GM10847 (cell line): ENCODE results near the gene ABCA9.

Experiments used
- POLR2A ChIP-seq: IDR thresholded peaks from 2 replicates; pipeline ENCODE4 v1.6.1; 2011; ENCODE audit not compliant: insufficient read length; ENCODE audit errors: extremely low read depth

The ABCA9 gene

DNA sequence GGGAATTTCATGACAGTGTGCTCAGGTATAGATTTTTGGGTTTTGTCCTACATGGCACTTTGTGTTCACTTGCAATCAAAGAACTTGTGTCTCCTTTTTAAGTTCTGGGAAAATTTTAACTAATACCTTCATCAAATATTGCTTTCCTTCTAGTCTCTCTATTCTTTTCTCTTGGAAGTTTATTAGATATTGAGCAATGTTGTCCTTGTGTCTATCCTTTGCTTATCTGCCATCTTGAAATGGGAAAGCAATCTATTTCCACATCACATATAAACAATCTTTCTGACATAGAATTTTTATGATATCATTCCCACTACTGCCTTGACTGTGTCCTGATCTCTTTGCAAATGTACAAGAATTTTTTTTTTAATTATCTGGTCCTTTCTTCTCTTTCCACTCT lies 4.4 kb upstream of the ABCA9 start:
- no peak for TF ChIP-seq POLR2A

GRCh38 chr17:69064476-69064875 lies 3.7 kb upstream of the ABCA9 start:
- no peak for TF ChIP-seq POLR2A

GRCh38 chr17:69064001-69064400 lies 3.3 kb upstream of the ABCA9 start:
- no peak for TF ChIP-seq POLR2A

DNA sequence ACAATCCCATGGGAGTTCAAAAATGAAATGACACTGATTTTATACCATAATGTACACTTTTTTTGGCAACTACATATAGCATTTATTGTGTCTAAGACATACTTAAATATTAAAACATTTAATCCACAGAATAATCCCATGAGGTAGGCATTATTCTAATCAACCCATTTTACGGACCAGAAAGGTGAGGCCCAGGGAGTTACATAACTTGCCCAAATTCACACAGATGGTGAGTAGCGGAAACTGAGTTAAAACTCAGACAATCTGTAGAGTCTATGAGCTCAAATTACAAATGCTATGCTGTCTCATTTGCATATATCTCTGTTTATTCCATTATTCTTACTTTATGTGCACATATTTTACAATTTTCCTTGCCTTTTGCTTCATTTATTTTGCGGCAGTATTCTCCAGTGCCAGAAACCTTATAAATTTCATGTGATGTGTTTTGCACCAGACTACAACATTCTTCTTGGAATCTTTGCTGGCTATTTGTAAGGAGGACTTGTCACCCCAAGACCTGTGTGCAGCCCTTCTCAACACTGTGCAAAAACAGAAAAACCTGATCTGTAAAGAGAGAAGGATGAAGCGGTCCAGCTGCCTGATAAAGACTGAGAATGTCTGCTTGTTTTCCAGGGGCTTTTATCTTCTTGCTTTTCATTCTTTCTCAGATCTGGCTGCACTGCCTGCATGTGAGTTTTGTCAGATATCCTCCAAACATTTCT lies 2.3 kb upstream of the ABCA9 start:
- TF ChIP-seq POLR2A = no peak

GRCh38 chr17:69061721-69062556 lies 1.2 kb upstream of the ABCA9 start:
- no peak for TF ChIP-seq POLR2A

DNA sequence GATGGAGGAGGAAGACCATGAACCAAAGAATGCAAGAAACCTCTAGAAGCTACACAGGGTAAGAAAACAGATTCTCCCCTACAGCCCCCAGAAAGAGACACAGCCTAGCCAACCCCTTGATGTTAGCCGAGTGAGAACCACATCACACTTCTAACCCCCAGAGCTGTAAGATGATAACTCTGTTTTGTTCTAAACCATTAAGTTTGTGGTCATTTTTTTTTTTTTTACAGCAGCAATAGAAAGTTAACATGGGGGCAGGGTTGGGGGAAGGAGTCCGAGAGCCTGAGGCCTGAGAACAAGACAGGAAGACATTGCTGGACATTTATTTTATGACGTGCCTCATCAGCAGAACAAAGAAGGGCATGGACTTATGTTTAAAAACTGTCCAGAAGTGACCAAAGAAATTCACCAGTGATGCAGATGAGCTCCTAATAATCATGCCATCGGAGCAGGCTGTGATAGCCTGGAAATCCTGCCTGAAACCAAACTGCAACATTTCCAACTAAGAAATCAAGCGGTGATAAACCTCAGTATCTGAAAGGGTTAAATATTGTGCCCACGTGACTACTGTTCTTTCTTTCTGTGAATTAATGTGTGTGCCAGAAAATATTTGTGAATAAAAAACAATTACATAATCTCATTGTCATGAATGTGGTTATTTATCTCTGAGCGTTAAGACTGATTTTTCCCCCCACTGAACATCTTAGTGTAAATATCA lies 1.1 kb downstream of the ABCA9 start:
- TF ChIP-seq POLR2A = no peak

DNA sequence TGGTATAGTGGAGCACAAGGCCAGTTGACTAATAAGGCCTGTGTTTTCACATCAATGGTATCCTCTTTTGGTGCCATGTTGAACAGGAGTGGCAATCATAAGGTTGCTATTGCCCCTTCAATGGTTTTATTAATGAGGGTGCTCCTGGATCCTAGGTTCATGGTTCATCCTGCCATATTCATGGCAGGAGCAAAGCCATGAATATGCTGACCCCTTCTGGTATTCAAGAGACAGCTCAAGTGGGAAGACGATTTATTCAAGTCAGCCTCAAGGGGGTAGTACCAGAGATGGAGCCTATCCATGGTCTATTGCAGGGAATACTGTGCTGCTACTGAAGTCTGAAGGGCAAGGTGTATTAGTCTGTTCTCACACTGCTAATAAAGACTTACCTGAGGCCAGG lies 2.6 kb downstream of the ABCA9 start:
- TF ChIP-seq POLR2A = no peak

- TF ChIP-seq POLR2A = no peak
Observed at GRCh38 chr17:69057280-69057679, 3.4 kb downstream of the ABCA9 start.

DNA sequence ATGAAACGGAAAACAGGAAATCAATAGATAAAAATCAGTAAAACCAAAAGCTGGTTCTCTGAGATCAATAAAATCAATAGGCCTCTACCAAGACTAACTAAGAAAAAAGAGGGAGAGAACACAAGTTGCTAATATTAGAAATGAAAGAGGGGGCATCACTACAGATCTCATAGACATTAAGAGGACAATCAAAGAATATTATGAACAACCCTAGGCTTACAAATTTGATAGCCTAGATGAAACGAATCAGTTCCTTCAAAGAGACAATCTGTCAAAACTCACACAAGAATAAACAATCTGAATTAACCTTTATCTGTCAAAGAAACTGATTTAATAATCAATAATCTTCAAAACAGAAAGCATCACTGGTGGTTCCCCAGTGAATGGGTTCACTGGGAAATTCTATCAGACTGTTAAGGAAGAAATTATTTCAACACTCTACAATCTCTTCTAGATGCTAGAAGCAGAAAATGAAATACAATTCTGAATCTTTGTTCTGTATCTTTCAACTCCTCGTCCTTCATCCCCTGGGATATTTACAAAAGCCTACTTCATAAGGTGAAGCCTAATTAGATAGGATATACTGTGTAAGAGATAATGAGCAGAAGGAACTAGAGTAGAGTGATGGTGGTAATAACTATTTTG lies 4.4 kb downstream of the ABCA9 start:
- TF ChIP-seq POLR2A = no peak

DNA sequence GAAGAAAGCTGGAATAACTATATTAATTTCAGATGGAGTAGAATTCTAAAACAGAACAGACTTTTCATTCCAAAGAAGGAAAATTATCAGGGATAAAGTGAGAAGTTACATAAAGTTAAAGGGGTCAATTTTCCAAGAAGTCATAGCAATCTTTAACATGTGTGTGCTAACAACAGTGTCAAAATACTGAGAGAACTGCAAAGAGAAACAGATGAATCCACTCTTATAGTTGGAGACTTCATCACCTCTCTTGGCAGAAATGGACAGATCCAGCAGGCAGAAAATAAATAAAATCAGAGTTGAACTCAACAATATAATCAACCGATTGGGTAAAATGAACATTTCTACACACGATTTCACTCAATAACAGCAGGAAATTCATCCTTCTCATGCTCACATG lies 5.4 kb downstream of the ABCA9 start:
- no peak for TF ChIP-seq POLR2A

GRCh38 chr17:69050999-69051775 lies 9.5 kb downstream of the ABCA9 start:
- TF ChIP-seq POLR2A = no peak

DNA sequence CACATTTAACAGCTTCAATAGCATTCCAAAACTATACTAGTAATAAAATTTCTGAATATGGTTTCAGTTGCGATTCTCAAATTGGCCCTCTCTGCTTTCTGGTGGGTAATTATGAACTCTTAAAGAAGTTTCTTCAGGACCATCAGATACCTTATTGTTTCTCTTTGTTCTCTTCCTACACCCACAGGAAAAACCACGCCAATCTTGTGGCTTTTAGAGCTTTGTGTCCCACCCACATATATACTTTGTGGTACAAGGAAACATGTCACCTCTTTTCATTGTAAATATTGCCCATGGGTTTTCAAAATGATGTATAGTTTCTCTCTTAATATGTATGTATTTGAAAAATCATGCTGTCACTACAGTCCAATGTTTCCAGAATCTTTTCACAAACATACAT lies 12.1 kb downstream of the ABCA9 start:
- no peak for TF ChIP-seq POLR2A

GRCh38 chr17:69047368-69048263 lies 13.1 kb downstream of the ABCA9 start:
- TF ChIP-seq POLR2A = no peak
